SK-MEL-5 (cell line): ENCODE measurements around the gene DAPK1. TPM values are rescaled to one million over a fixed set of nuclear protein-coding genes. Genes with fewer than 3 reads are reported as not detected.

Experiments
- DNase-seq: peaks from one replicate; pipeline ENCODE4 v3.0.0-alpha.2; 2016; ENCODE audit warnings: low read depth, low spot score
- in situ Hi-C: cut with HindIII; loops from 2 replicates; pipeline ENCODE4 v1.10.0; 2016; ENCODE audit warnings: low sequenced_read_pairs, high pct_unique_total_duplicates, low pct_unique_long_range_greater_than_20kb
- total RNA-seq: library from RNA; depleted of rRNA; stranded (reverse); fragments of >200 nt; shearing (Covaris generic); gene quantifications from 2 replicates; pipeline ENCODE4 v1.2.3, GENCODE V29; 2014

DAPK1 gene
- total RNA-seq, 1 experiment from 2014 or later: 38.1 TPM

DNA sequence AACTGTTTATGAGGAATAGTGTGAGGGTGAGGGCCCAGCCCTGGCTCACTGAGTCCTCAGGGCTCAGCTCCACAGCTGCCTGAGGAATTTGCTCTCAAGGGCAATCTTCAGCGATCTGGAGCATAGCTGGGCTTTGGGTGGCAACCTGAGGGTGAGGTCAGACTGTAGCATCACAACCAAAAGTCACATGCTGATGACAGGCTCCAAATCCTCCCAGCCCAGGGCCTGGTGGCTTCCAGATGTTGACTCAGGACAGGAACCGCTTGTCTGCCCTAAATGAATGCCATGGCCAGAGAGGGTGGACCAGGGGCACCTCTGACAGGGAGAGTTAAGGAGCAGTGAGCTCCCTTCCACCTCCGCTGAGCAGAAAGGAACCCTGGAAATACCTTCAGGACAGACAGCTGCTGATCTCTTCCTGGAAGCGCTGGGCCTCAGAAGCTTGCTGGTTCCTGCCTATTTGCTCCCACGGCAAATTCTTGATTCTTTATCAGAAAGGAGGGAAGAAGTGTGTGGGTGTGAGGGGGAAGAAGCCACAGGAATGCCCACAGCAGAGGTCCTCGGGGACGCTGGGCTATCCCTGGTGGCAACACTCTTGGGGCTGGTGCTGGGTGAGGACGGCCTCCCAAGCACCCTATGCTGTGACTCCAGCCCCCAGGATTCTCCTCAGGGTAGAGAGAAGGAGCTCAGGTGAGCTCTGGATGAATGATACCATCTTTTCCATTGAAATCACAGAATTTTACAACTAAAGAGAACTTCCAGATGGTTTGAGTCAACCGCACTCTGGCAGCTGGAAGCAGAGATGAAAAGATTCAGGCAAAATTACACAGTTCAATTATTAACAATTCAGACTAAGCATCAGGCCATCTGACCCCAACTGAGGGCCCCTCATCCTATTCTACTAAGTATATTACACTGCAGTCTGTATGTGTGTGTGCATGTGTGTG, 214.5 kb downstream of the DAPK1 start:
- peak; percentile 72 for DNase-seq
- in situ Hi-C loops: no loop called here

DNA sequence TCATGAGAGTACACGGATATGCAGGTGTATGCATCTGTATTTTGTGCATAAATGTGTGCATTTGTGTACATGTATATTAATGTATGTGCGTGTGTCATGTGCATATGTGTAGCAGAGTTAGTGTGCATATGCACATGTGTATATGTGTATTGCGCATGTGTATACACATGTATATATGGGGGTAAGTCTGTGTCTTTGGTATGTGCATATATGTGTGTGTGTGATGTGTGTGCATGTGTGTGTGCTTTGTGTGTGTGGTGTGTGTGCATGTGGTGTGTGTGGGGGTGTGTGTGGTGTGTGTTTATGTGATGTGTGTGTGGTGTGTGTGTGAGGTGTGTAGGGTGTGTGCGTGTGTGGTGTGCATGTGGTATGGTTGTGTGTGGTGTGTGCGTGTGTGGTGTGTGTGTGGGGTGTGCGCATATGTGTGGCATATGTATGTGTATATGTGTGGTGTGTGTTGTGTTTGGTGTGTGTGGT, 215.2 kb downstream of the DAPK1 start:
- DNase-seq: no peak
- in situ Hi-C loops: no loop called here

DNA sequence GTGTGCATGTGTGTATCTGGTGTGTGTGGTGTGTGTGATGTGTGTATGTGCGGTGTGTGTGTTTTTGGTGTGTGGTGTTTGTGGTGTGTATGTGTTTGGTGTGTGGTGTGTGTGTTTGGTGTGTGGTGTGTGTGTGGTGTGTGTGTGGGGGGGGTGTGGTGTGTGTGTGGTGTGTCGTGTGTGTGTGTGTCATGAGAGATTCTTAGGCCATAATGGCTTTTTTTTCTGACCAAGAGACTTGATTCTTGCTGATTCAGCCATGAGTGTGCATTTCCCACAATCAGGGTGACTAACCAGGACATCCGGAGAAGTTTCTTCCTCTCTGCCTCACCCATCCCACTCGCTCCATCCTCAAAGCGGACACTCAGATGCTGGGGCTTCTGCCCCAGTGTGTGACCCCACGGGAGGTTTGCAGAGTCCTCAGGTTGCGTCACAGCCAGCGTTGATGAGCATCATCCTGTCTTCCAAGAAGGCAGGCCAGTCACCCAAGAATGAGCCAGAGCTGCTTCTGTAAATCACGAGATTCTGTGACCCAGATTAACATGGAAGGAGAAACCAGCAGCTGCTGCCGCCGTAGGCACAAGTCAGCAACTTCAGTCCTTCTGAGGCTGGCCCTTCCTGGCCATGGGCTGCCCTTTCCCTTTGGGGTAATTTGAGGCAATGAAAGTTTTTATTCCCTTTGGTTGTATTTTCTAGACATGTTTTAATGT, 215.8 kb downstream of the DAPK1 start:
- DNase-seq: peak; percentile 98
- in situ Hi-C loops: no loop called here

DNA sequence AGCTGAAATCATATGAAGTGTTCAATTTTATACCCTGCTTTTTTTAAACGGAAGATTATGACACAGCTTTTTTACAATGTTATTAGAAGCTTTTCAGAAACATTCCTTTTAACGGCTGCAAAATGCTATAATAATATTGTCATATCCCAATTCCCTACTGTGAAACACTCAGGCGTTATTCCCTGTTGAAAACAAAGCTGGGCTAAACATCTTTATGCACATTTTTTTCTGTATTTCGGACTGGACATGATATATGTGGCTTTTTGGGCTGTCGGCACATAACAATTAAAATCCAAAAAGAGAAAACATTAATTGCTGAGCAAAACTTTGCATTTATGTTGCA, 216.3 kb downstream of the DAPK1 start:
- no peak for DNase-seq
- in situ Hi-C loops: no loop called here

DNA sequence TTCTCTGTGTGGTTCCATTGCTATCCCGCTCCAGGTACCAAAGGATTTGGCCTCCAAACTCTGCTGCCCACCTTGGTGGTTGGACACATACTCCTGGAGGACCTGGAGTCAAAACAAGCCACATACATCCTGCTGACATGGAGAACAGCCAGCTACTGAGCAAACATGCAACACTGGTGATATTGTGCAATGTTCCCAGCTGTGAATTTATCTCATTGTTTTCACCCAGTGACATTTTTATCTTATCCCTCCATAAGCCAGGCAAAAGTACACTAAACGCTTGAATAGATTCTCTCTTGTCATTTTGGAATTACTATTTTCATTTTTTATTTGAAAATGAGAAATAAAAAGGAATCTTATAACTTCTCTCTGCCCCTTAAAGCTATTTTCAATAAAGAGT, 217.2 kb downstream of the DAPK1 start:
- DNase-seq: peak; percentile 78
- in situ Hi-C loops: no loop called here

DNA sequence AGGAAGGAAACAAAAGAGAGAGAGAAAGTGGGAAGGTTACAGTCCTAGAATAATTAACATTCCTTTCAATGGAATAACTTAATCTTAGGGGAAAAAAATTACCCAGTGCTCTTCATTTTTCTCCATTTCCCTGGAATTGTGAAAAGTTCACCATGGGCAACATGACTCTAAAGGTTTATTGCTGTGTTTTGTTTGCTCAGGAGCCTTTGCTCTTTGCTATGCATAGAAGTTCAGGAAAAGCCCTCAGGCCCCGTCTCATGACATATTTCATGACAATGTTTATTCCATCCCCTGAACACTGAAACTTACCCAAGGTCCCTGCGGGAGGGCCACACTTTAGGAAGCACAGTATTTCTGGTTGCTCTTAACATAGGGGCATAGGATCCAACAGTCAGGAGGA, 218.5 kb downstream of the DAPK1 start:
- DNase-seq: peak; percentile 62

DNA sequence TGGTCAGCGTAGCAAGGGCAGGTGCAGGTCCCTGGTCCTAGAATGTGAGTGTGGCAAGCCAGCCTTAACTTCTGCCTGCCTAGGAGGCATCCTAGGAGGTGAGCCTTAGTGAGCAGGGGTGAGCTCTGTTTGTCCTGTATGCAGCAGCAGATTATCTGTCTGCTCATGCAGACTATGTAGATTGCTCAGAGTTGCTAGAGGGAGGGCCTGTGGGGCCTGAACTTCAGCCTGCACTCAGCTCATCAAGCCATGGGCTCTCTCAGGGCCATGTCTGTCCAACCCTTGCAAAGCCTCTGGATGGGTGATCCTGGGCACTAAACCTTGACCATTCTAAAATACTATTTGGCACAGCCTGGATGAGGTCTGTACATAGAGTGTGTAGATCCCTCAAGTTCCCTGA, 219.8 kb downstream of the DAPK1 start:
- DNase-seq: no peak
- in situ Hi-C loops: no loop called here

More for the DNA sequence above, 218.5 kb downstream of the DAPK1 start:
- in situ Hi-C loops: no loop called here

DNA sequence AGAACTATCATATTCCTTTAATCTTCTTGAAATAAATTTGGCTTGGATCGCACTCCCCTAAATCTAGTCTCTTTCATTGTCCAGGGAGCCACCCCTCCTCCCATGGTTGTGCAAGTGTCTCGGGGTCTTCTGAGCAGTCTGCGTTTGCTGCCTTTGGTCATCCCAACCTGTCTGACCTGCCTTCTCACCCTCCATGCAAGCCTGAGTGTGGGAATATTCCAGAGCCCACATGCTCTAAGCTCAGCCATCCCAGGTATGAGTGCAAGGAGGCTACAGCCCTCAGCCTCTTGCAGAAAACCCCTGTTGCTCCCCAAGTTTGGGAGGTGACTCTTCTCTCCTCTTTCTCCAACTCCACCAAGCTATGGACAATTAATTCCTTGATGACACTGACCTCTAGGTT, 220.6 kb downstream of the DAPK1 start:
- in situ Hi-C loops: no loop called here
- DNase-seq: no peak

DNA sequence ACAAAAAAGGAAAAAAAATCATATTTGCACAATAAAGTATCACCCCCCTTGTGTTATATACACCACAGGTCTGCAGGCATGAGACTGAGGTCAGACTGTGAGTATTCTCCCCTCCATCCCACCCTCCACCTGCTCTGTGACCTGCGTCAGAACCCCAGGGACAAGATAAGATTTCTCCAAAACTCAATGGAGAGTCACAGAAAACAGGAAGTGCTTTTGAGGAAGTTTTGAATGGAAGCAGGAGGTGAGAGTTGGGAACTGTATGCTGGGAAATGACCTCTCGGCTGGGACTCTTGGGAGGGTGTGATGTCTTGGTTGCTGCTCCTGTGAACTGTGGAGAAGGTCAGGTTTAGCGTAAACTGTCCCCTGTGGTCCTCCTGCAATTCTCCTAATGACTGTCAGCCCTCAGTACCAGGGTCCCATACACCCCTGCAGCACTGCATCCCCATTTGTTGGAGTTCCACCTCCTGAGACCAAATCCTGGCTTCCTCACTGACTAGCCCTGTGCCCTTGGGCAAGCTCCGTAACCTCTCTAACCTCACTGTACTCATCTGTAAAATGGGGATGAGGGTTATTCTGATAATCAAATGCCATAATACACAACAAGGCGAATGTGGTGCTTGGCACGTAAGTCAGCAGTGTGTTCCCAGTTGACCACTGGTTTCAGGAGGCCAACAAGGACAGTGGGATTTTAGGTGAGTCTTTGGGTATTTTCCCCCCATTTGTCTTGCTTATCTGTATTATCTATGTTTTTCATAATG, 221.4 kb downstream of the DAPK1 start:
- DNase-seq: no peak
- in situ Hi-C loops: no loop called here

DNA sequence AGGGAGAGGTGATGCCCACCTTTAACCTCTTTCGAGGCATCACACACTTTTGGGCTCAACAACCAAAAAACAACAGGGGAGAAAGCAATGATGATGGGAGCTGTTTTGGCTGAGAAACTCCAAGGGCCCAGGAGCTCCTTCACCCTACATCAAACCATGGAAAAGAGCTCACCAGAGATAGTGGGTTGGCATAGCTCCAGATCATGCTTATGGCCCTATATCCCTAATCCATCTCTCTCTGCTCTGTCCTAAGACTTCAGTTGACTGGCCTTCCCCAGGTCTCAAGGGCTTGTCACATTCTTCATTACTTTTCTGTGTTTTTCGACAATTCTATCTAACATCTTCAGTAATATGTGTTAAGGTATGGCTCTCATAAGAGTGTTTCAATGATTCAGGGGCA, 222.5 kb downstream of the DAPK1 start:
- DNase-seq: no peak
- in situ Hi-C loops: no loop called here

DNA sequence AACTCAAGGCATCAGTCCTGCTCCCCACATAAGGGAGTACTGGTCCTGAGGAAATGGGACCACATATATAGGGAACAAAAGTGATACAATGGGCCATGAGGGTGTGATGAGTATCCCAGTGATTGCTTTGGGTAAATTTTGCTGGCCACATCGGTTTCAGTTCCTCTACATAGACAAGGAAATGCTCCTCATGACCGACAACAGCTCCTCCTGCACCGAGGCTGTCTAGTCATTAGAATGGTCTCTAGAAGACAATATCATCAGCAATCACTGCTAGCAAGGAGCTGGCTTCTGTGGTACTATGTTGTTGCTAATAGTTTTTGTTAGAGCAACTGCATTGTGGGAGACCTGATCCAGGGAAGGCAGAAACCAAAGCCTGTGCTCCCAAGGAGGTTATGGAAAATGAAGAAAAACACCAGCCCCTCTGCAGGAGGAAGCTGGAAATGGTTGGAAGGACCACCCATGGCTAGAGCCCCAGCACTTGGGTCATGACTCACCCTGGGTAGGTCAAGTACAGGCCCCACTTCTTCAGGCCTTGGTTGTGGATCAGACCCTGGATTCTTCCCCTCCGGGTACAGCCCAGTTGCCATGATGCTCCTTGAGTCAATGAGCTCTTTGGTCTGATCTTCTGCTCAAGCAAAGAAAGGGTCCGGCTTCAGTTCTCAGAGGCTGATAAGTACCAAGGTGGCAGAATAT, 224.9 kb downstream of the DAPK1 start:
- no peak for DNase-seq
- in situ Hi-C loops: no loop called here

DNA sequence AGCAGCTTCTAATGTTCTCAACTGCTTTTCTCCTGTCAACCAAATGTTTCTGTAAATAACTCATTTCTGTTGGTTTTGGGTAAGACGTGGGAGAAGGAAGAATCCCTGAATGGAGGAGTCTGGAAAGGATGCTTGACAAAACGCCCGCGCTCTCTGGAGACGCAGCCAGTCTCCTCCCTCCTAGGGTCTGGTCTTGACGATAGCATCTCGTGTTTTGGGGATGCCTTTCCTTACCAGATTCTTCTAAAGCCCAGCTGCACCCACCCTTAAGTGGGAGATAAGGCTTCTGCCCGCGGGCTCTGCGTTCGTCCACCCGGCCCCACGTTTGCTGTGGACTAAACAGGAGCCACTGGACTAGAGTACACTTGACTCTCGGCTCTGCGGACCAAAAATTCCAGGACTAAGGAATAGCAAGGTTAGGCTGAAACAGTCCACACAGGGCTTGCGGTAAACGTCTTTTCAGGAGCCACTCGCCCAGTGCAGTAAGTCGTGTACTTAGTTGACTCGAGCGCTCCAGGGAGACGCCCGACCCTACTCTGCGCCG, 227.8 kb downstream of the DAPK1 start:
- peak; percentile 52 for DNase-seq
- in situ Hi-C loops: no loop called here

DNA sequence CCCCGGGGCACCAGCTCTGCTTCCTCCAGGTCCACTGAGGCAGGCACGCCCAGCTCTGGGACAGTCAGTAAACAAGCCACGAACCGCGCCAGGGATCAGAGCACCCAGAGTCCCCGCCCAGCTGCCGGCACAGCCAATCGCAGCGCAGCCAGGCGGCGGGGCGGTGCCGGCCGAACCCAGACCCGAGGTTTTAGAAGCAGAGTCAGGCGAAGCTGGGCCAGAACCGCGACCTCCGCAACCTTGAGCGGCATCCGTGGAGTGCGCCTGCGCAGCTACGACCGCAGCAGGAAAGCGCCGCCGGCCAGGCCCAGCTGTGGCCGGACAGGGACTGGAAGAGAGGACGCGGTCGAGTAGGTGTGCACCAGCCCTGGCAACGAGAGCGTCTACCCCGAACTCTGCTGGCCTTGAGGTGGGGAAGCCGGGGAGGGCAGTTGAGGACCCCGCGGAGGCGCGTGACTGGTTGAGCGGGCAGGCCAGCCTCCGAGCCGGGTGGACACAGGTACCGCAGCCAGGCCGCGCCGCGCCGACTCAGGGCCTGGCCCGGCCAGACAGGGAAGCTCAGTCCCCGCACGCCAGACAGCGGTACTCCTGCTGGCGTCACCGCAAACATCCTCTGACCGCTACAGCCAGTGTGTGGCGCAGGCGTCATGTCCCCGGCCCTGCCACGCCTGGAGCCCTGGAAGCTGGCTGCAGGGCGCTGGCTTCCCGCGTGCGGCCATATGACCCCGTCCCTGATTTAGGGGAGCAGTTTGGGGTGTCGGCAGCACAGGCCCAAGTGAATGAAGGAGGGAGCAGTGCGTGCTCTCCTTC, 228.4 kb downstream of the DAPK1 start, which contains the start of gene CTSL:
CTSL (plus strand) TSS at position 220 of the 810 bp plus-strand sequence. CDS start 1,485 bp downstream, outside the sequence.
- in situ Hi-C loops: no loop called here
- DNase-seq: peak; percentile 92

DNA sequence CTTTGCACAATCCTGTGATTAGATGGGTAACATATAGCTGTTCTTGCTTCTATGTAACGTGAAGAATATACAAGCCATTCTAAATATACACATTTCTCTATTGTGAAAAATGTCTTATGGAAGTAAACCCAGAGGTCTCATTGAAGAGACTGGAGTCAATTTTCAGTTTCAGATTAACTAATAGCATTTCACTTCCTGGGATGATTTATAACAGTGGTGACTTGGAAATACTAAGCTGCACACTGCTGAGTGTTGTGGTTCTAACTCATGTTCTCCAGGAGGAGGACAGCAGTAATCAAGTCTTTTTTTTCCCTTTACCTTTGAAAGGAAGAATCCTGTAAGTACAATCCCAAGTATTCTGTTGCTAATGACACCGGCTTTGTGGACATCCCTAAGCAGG, 231.6 kb downstream of the DAPK1 start:
- no peak for DNase-seq
- in situ Hi-C loops: no loop called here

DNA sequence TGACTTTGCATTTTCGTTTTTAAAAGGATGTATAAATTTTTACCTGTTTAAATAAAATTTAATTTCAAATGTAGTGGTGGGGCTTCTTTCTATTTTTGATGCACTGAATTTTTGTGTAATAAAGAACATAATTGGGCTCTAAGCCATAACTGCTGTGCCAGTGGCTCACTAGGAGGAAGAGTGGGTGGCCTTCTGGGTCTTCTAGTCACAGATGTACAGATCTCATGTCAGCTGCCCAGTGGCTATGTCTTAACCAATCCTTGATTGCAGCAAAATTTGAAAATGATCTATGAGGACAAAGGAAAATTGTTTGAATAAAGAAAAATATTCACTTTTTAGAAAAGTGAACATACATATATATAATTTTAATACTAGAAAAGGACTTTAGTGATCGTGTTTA, 233.7 kb downstream of the DAPK1 start:
- DNase-seq: no peak
- in situ Hi-C loops: no loop called here

DNA sequence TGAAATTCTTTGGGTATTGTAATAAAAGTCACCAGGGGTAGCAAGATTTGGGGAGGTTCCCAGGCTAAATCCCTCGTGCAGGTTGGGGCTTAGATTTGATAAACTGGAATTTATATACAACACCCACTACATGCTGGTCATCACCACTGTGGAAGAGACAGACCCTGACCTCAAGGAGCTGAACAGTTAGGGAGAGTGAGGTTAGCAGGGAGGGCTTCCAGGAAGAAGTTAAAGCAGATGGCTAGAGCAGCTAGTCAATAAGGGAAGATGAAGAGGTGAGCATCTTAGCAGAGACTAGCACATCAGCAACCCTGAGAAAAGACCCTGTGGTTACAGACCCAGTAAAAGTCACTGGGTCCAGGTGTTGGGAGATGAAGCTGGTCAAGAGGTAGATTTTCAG, 234.7 kb downstream of the DAPK1 start:
- in situ Hi-C loops: no loop called here

More for the DNA sequence above, 234.7 kb downstream of the DAPK1 start:
- DNase-seq: no peak
